Measurements from ENCODE around the gene FTSJ3.

DNA sequence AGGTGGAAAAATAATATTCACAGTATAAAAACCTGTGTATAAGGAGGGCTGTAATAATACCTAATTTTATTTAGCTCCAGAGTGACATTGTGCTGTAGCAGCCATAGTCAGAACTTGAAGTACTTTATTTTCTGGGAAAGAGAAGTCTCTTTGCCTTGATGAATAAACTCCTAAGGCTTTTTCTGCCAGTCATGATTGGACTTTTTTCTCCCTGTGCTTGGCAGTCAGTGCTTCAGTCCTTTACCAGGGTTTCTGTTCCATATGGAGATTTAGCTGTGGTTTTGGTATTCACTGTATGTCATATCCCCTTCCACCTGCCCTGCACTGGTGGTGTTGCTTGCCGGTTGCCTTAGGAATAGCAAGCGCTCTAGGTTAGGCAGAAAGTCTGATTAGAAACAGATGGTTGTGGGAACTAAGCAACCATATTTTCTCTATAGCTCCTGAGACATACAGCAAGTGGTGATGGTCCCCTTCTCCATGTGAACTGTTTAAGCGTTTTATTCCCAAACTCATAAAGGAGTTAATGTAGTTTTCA is 28.8 kb downstream of the FTSJ3 start:
- TF ChIP-seq GATA2 (IDR thresholded peaks at IDR 0.05; ENCODE audit: low read depth, low read length) (no peak), GATA3 (IDR thresholded peaks at IDR 0.05; ENCODE audit: low read depth, low read length) (no peak)
